ENCODE data around the gene CST5.
A peak's percentile ranks its signal among the peaks of the same experiment; 100 is the strongest.
"Not testable (repeated sequence)": the region's sequence is repeated elsewhere in the genome, so short reads cannot be mapped to it uniquely, and the experiment has no call there.

Gene CST5

GRCh38 chr20:23879328-23879798 lies at the start of gene CST5:
Gene CST5, minus strand, starts transcription at chr20:23879748. Its CDS starts 72 bp downstream, at chr20:23879676.
- no peak for DNase-seq

GRCh38 chr20:23928788-23929187 lies 49.2 kb upstream of the CST5 start:
- DNase-seq, result no peak

DNA sequence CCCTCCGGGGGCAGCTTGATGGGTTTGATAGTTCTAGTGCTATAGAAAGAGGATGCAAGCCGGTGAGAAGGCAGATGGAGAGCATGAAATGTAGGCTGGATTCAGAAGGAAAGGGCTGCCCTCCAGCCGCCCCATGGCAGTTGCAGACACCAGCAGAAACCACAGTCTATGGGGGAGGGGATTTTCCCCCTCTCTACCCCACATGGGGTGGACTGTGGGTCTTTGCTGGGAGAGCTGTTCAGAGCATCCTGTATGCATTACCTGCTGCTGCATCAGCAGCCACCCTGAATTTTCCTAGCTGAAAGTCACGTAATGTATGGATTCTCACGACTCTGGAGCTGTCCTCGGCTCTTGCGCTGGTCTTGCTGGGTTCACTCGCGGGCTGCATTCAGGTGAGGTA lies 48.8 kb upstream of the CST5 start:
- DNase-seq, result no peak

DNA sequence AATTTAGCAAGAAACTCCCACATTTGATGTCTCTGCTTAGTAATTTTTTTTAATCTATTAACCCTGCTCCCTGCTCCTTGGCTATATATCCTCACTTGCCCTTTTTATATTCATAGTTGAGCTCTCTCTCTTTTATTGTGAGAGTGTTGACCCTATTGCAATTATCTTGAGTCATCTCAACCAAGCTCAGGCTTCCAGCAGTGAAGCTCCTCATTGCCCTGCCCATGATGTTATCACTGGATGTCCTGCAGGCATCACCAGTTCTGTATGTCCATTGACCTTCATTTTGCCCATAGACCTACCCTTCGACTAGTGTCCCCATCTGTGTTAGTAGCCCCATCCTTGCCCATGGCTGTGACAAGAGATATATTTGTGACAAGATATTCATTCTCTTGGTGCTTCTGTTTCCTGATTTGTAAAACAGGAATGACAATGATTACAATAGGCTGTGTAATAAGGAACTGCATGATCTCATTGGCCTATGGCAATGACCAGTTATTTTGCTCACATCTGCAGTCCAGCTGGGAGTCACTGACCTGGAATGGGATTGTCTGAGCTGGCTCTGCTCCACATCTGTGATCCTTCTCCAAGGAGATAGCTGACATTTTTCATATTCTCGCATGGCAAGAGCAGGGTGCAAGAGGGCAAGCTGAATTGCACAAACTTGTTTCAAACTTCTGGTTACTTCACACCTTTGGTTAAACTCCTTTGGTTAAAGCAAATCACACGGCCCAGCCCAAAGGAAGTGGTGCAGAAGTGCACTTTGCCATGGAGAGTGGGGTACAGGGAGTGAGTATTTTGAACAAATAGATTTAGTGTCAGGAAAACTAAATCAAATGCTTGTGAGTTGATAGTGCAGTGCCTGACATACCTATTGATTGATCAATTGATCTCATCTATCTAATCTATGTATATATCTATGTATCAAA lies 47.7 kb upstream of the CST5 start:
- DNase-seq, result no peak

GRCh38 chr20:23926526-23926880 lies 47.0 kb upstream of the CST5 start:
- DNase-seq, result no peak

GRCh38 chr20:23925789-23926525 lies 46.4 kb upstream of the CST5 start:
- DNase-seq, result no peak

DNA sequence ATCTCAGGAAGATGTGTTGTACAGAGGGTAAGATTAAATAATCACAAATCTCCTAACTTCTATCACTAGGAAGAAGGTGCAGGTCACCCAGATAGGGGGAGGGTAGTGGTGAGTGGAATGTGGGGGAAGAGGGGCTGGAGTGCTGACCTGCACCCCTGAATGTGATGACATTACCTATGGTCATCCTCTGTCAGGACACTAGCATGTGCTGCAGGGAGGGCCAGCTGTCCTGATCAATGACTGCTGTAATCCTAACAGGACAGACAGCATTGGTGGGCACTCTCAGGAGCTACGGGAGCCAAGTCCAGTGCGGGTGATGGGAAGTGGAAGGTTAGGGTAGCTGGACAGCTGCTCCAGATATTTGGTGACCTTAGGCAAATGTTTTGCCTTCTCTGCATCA lies 45.2 kb upstream of the CST5 start:
- DNase-seq, result no peak

DNA sequence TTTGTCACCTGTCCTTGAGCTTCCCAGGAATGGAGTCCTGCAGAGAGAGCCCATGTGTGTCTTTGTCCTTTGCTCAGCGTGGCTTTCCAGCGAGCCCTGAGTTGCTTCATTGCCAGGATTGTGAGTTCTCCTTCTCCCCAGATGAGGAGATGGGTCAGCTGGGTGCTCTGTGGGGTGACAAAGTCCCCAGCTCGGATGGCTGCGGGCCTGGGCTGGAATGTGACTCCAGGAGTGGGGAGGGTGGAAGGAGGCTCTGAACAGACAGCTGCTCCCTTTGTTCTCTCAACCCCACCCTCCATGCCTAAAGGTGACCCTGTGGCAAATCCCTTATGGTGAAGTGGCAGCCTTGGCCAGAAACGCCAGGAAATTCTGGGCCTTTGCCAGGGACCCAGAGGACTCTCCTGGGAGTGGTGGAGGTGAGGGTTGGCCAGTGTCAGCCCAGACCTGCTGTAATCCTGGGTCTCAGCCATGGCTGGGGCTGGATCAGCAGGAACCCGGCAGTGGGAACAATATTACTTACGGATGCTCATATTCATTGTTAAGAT lies 44.4 kb upstream of the CST5 start:
- no peak for DNase-seq

DNA sequence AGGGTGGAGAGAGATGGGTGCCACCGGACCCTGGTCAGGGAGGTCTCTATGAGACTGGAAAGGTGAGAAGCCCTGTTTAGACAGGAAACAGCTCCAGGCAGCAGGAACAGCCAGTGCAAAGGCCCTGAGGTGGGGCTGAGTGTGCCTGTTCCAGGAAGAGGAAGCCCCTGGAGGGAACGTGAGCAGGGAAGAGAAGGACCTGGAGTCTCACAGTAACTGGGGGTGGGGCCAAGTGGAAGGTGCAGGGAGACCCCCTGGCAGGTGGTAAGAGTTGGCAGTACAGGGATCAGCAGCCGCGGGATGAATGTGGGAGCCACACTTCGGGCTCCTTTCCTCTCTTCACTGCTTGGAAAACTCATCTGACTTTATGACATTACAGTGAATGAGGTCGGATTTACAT lies 43.8 kb upstream of the CST5 start:
- DNase-seq, result no peak

GRCh38 chr20:23920408-23921325 lies 41.1 kb upstream of the CST5 start:
- no peak for DNase-seq

DNA sequence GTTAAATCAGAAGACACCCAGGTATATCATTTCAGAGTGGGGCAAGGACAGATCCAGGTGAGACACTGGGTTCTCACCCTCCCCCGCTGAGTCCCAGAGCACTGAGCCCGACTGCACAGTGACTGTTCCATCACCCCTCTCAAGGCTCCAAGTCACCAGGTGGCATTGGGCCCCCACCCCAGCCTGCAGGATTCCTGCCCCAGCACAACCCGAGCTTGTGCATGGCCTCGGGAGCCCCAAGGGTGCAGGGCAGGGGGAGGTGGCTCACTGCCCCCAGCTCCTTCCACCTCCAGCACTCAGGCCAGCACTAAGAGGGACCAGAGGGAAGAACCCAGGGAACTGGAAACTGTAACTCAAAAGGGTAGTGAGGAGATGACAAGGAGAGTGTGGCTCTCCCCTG lies 39.3 kb upstream of the CST5 start:
- no peak for DNase-seq

- DNase-seq, result no peak
Measured at GRCh38 chr20:23918101-23918862, 38.7 kb upstream of the CST5 start.

DNA sequence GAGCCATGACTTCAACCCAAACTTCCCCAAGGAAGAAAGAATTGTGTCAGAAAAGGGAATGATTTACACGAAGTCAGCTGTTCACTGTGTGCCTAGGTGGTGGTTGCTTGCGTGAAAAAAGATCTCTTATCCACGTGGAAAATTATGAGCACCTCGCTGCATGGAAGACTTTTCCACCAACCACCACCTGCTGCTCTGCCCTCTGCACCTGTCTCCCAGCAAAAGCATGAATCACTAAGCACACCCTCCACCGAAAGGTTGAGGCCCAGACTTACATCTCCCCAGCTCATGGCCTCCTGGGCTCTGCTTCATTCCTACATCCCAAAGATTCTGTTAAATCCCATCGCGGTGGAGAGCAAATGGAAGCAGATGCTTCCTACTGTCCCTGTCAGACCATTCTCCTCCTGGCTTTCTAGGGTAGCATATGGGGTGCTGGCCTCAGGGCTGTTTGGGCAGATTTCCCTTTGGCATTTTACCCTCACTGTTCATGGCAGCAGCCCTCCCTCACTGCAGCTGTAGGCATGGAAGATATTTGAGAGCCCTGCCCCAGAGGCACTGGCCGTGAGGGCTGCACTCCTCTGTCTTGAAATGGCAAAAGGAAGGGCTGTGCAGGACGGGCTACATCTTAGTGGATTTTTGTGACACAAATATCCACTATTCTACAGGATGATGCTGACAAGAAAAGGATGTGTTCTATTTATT lies 37.6 kb upstream of the CST5 start:
- DNase-seq, result no peak

DNA sequence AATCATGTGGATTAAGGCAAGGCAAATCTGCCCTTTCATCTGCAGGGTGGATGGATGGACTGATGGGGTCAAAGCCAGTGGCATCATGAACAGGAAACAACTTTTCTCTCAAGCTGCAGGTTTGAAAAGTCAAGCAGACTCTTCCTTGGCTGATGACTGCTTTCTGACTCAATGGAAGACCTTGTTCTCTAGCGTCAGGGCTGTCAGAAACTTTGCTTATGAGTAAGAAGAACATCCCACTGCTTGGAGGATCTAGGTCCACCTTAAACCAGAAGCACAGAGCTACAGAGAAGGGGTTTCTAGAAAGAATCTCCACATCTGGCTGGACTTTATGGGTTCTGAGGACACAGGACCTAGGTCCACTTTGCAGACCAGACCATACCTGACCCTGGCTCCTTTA lies 36.3 kb upstream of the CST5 start:
- DNase-seq, result no peak

- DNase-seq, result not testable (repeated sequence)
Measured at GRCh38 chr20:23914469-23914868, 34.9 kb upstream of the CST5 start.

- DNase-seq, result no peak
Measured at GRCh38 chr20:23910210-23910609, 30.7 kb upstream of the CST5 start.

- no peak for DNase-seq
Measured at GRCh38 chr20:23909390-23909789, 29.8 kb upstream of the CST5 start.

DNA sequence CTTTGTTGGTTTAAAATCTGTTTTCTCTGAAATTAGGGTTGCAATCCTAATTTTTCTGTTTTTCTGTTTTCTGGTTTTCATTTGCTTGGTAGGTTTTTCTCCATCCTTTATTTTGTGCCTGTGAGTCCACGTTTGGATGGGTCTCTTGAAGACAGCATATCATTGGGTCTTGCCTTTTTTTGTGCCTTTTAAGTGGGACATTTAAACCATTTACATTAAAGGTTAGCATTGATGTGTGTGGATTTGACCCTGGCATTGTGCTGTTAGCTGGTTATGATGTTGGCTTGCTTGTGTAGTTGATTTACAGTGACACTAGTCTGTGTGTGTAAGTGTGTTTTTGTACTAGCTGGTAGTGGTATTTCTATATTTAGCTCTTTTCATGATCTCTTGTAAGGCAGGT lies 28.0 kb upstream of the CST5 start:
- DNase-seq, result no peak

DNA sequence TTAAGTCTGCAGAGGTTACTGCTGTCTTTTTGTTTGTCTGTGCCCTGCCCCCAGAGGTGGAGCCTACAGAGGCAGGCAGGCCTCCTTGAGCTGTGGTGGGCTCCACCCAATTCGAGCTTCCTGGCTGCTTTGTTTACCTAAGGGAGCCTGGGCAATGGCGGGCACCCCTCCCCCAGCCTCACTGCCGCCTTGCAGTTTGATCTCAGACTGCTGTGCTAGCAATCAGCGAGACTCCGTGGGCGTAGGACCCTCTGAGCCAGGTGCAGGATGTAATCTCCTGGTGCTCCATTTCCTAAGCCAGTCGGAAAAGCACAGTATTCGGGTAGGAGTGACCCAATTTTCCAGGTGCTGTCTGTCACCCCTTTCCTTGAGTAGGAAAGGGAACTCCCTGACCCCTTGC lies 22.8 kb upstream of the CST5 start:
- DNase-seq, result not testable (repeated sequence)

GRCh38 chr20:23890867-23891266 lies 11.3 kb upstream of the CST5 start:
- DNase-seq, result not testable (repeated sequence)

GRCh38 chr20:23889775-23890187 lies 10.2 kb upstream of the CST5 start:
- peak; percentile 33 for DNase-seq
